ENCODE data around the gene MITF.

MITF gene

GRCh38 chr3:69967156-69967555 lies 227.9 kb downstream of the MITF start:
- DNase-seq (ENCODE audit: low read depth) = no peak

GRCh38 chr3:69970827-69971226 lies 231.6 kb downstream of the MITF start:
- DNase-seq (ENCODE audit: low read depth) = no peak

- DNase-seq (ENCODE audit: low read depth) = no peak
Measured at GRCh38 chr3:69972672-69973071, 233.4 kb downstream of the MITF start.

- no peak for DNase-seq (ENCODE audit: low read depth)
Measured at GRCh38 chr3:69976021-69976420, 236.8 kb downstream of the MITF start.

GRCh38 chr3:69983546-69984265 lies 244.4 kb downstream of the MITF start:
- no peak for DNase-seq (ENCODE audit: low read depth)

GRCh38 chr3:69985266-69985665 lies 246.0 kb downstream of the MITF start:
- DNase-seq (ENCODE audit: low read depth) = no peak

- DNase-seq (ENCODE audit: low read depth) = no peak
Measured at GRCh38 chr3:69986419-69986818, 247.2 kb downstream of the MITF start.

- DNase-seq (ENCODE audit: low read depth) = no peak
Measured at GRCh38 chr3:69987833-69988232, 248.6 kb downstream of the MITF start.

- no peak for DNase-seq (ENCODE audit: low read depth)
Measured at GRCh38 chr3:69993757-69994156, 254.5 kb downstream of the MITF start.

- DNase-seq (ENCODE audit: low read depth) = no peak
Measured at GRCh38 chr3:69994919-69995318, 255.7 kb downstream of the MITF start.

GRCh38 chr3:69997631-69998307 lies 258.5 kb downstream of the MITF start:
- DNase-seq (ENCODE audit: low read depth) = no peak

GRCh38 chr3:69998759-69999139 lies 259.5 kb downstream of the MITF start:
- no peak for DNase-seq (ENCODE audit: low read depth)

- DNase-seq (ENCODE audit: low read depth) = no peak
Measured at GRCh38 chr3:69999140-70000027, 260.1 kb downstream of the MITF start, which contains the start of gene SAMMSON. TSS of gene SAMMSON (plus strand) at chr3:69999733.

GRCh38 chr3:70000028-70000410 lies 260.8 kb downstream of the MITF start:
- DNase-seq (ENCODE audit: low read depth) = no peak

GRCh38 chr3:70000563-70001081 lies 261.4 kb downstream of the MITF start:
- no peak for DNase-seq (ENCODE audit: low read depth)

- DNase-seq (ENCODE audit: low read depth) = no peak
Measured at GRCh38 chr3:70003119-70003518, 263.9 kb downstream of the MITF start.

GRCh38 chr3:70006089-70006488 lies 266.8 kb downstream of the MITF start:
- DNase-seq (ENCODE audit: low read depth) = no peak

- DNase-seq (ENCODE audit: low read depth) = no peak
Measured at GRCh38 chr3:70010346-70010745, 271.1 kb downstream of the MITF start.

GRCh38 chr3:70011582-70011981 lies 272.3 kb downstream of the MITF start:
- no peak for DNase-seq (ENCODE audit: low read depth)
